PFSK-1 (cell line): ENCODE results near the gene GHRH.

Source experiments
- FOXP2 ChIP-seq: optimal IDR thresholded peaks from 2 replicates; pipeline ENCODE3; 2011; ENCODE audit warnings: borderline replicate concordance, control low read depth, inconsistent platforms; ENCODE audit not compliant: insufficient read depth; ENCODE audit errors: extremely low read length, extremely low read depth
- POLR2AphosphoS5 ChIP-seq: IDR thresholded peaks from 2 replicates; pipeline ENCODE4 v1.6.1; 2012; ENCODE audit warnings: low read depth, mild to moderate bottlenecking, control low read depth, low read length, moderate library complexity
- REST ChIP-seq, 2 experiments: IDR thresholded peaks; 2 replicates each; pipeline versions ENCODE4 v1.6.1 to v1.8.0; 2011 to 2012; ENCODE audit warnings: low read depth in 2 of 2, low read length in 2 of 2, control low read depth in 1 of 2, inconsistent platforms in 1 of 2, mild to moderate bottlenecking in 1 of 2, moderate library complexity in 1 of 2; ENCODE audit not compliant: insufficient read depth in 1 of 2
- SIN3A ChIP-seq: IDR thresholded peaks from 2 replicates; pipeline ENCODE4 v1.6.1; 2012; ENCODE audit warnings: mild to moderate bottlenecking, low read length, moderate library complexity, borderline replicate concordance; ENCODE audit not compliant: insufficient read depth
- TAF1 ChIP-seq: IDR thresholded peaks from 2 replicates; pipeline ENCODE4 v1.6.1; 2012; ENCODE audit warnings: low read length, control low read depth, borderline replicate concordance; ENCODE audit not compliant: insufficient read depth

The GHRH gene

GRCh38 chr20:37274851-37275524 is 13.4 kb upstream of the GHRH start:
- TF ChIP-seq FOXP2 (no peak), SIN3A (no peak), TAF1 (no peak), REST (IDR thresholded peaks at IDR 0.05; ENCODE audit: insufficient read depth in 1 of 2, low read depth in 2 of 2, low read length in 2 of 2) (no peak), POLR2AphosphoS5 (no peak)

GRCh38 chr20:37273988-37274387 is 12.4 kb upstream of the GHRH start:
- TF ChIP-seq TAF1 (no peak), REST (IDR thresholded peaks at IDR 0.05; ENCODE audit: insufficient read depth in 1 of 2, low read depth in 2 of 2, low read length in 2 of 2) (no peak), FOXP2 (no peak)

- TF ChIP-seq REST (IDR thresholded peaks at IDR 0.05; ENCODE audit: insufficient read depth in 1 of 2, low read depth in 2 of 2, low read length in 2 of 2) (no peak), POLR2AphosphoS5 (no peak), TAF1 (no peak), SIN3A (no peak), FOXP2 (no peak)
These were observed 9.8 kb upstream of the GHRH start for GRCh38 chr20:37271421-37271768.

GRCh38 chr20:37270576-37271420 is 9.2 kb upstream of the GHRH start:
- no peak for TF ChIP-seq REST (IDR thresholded peaks at IDR 0.05; ENCODE audit: insufficient read depth in 1 of 2, low read depth in 2 of 2, low read length in 2 of 2)
- TF ChIP-seq FOXP2, result no peak
